Smooth muscle cell of the umbilical artery (primary cell): ENCODE data around the gene HTR3B. TPM values are rescaled to one million over a fixed set of nuclear protein-coding genes. Genes with fewer than 3 reads are reported as not detected.

Experiments
- total RNA-seq: library from RNA; depleted of rRNA; stranded (reverse); fragments of >200 nt; gene quantifications from 2 replicates; pipeline ENCODE4 v1.2.3, GENCODE V29; 2014

HTR3B gene, protein sequence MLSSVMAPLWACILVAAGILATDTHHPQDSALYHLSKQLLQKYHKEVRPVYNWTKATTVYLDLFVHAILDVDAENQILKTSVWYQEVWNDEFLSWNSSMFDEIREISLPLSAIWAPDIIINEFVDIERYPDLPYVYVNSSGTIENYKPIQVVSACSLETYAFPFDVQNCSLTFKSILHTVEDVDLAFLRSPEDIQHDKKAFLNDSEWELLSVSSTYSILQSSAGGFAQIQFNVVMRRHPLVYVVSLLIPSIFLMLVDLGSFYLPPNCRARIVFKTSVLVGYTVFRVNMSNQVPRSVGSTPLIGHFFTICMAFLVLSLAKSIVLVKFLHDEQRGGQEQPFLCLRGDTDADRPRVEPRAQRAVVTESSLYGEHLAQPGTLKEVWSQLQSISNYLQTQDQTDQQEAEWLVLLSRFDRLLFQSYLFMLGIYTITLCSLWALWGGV
- total RNA-seq, result not detected in 2 replicates

DNA sequence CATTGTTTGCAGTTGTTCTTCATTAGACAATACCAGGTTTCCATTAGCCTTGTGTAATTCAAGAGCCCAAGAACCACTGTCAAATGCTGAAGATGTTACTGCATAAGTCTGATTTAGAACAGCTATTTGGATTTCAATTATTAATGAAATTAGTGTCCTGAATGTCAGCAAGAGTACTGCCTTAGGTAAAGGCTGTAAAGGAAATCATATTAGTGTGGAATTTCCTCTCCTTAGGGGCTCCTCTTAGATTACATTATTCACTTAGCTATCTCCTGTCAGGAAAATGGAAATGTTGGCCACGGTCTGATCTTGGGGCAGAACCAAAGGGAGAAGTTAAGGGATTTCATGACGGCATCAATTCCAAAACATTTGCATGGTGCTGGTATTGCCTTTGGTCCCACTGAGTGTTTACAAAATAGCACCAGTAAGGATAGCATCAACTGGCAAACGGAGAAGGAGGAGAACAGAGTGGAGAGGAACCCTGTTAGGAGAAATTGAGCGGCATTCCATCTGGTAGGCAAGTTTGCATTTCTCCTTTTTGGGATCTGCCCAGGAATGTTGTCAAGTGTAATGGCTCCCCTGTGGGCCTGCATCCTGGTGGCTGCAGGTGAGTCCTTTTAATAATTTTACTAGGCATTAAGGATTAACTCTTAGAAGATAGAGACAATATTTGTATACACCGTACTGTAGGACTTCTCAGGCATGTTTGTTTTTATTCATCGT, at the start of gene HTR3B:
Gene HTR3B (plus strand): TSS at position 418 of the 723 bp plus-strand sequence. CDS start 138 bp downstream, at position 556.

GRCh38 chr11:113875234-113876073, 29.1 kb upstream of the HTR3B start, which contains the start of gene USP28:
USP28 (minus strand) TSS chr11:113875572; CDS start chr11:113875501, 71 bp downstream.

GRCh38 chr11:113974741-113975470, 70.3 kb downstream of the HTR3B start, which contains the start of gene HTR3A:
HTR3A (plus strand) TSS chr11:113975108; CDS start chr11:113975326, 218 bp downstream.

Other genes with a start within 250 kb of the HTR3B start
- 0.09 TPM in 1 of 2 replicates, not detected in the other for gene TMPRSS5, start 198.5 kb upstream of the HTR3B start, total RNA-seq
- 19.9 and 26.4 TPM in 2 replicates for gene ZW10, start 131.1 kb upstream of the HTR3B start, total RNA-seq
- not detected in 2 replicates for gene CLDN25, start 125.0 kb upstream of the HTR3B start, total RNA-seq
- gene USP28, start 29.2 kb upstream of the HTR3B start, total RNA-seq, result 32.4 and 37.6 TPM in 2 replicates
- not detected in 2 replicates for gene HTR3A, start 70.3 kb downstream of the HTR3B start, total RNA-seq
- gene ZBTB16, start 154.9 kb downstream of the HTR3B start, total RNA-seq, result not detected in 2 replicates